Measurements from ENCODE around the gene TMEM40.
A peak's percentile ranks its signal among the peaks of the same experiment; 100 is the strongest.
"Not testable (repeated sequence)": the region's sequence is repeated elsewhere in the genome, so short reads cannot be mapped to it uniquely, and the experiment has no call there.

Gene TMEM40

GRCh38 chr3:12775970-12776369, 16.9 kb upstream of the TMEM40 start:
- DNase-seq (ENCODE audit: low read depth), result not testable (repeated sequence)

GRCh38 chr3:12775226-12775625, 16.2 kb upstream of the TMEM40 start:
- DNase-seq (ENCODE audit: low read depth), result no peak

GRCh38 chr3:12774619-12775018, 15.6 kb upstream of the TMEM40 start:
- no peak for DNase-seq (ENCODE audit: low read depth)

GRCh38 chr3:12773710-12774086, 14.6 kb upstream of the TMEM40 start:
- no peak for DNase-seq (ENCODE audit: low read depth)

GRCh38 chr3:12773030-12773709, 14.1 kb upstream of the TMEM40 start:
- no peak for DNase-seq (ENCODE audit: low read depth)

GRCh38 chr3:12772462-12772861, 13.4 kb upstream of the TMEM40 start:
- DNase-seq (ENCODE audit: low read depth), result no peak

- DNase-seq (ENCODE audit: low read depth), result no peak
Observed at GRCh38 chr3:12771236-12771635, 12.2 kb upstream of the TMEM40 start.

- no peak for DNase-seq (ENCODE audit: low read depth)
Observed at GRCh38 chr3:12769761-12770160, 10.7 kb upstream of the TMEM40 start.

GRCh38 chr3:12768579-12769527, 9.8 kb upstream of the TMEM40 start:
- no peak for DNase-seq (ENCODE audit: low read depth)

- DNase-seq (ENCODE audit: low read depth), result no peak
Observed at GRCh38 chr3:12766541-12766940, 7.5 kb upstream of the TMEM40 start.

- DNase-seq (ENCODE audit: low read depth), result no peak
Observed at GRCh38 chr3:12764171-12764776, 5.2 kb upstream of the TMEM40 start.

GRCh38 chr3:12759693-12760565, 870 bp upstream of the TMEM40 start:
- DNase-seq (ENCODE audit: low read depth), result no peak

- DNase-seq (ENCODE audit: low read depth), result peak; percentile 32
Observed at GRCh38 chr3:12758025-12758781, 856 bp downstream of the TMEM40 start.

GRCh38 chr3:12756635-12757034, 2.4 kb downstream of the TMEM40 start:
- no peak for DNase-seq (ENCODE audit: low read depth)

GRCh38 chr3:12756175-12756574, 2.9 kb downstream of the TMEM40 start:
- no peak for DNase-seq (ENCODE audit: low read depth)

GRCh38 chr3:12755754-12756153, 3.3 kb downstream of the TMEM40 start:
- DNase-seq (ENCODE audit: low read depth), result no peak

GRCh38 chr3:12754313-12754712, 4.7 kb downstream of the TMEM40 start:
- DNase-seq (ENCODE audit: low read depth), result no peak

GRCh38 chr3:12753275-12754028, 5.6 kb downstream of the TMEM40 start:
- DNase-seq (ENCODE audit: low read depth), result no peak

- DNase-seq (ENCODE audit: low read depth), result no peak
Observed at GRCh38 chr3:12752809-12753208, 6.2 kb downstream of the TMEM40 start.

GRCh38 chr3:12752102-12752501, 7.0 kb downstream of the TMEM40 start:
- DNase-seq (ENCODE audit: low read depth), result no peak
